ENCODE data around the gene PNISR. TPM values are rescaled to one million over a fixed set of nuclear protein-coding genes. Genes with fewer than 3 reads are reported as not detected.

PNISR gene
- total RNA-seq, 1 donor from 2014 or later, result 60.2 TPM

GRCh38 chr6:99348288-99349170 is 76.6 kb downstream of the PNISR start:
- no peaks in the 10 kb centered on the region for H3K9me3 ChIP-seq
- no peaks in the 10 kb centered on the region for H3K36me3 ChIP-seq
- DNase-seq (ENCODE audit: low spot score in 2 of 2), result no peak
- peak overlapping the region; percentile 75 to 77 for H3K4me3 ChIP-seq
- H3K27ac ChIP-seq, result peak overlapping the region; percentile 9 to 54
- TF ChIP-seq, protein P1, sequence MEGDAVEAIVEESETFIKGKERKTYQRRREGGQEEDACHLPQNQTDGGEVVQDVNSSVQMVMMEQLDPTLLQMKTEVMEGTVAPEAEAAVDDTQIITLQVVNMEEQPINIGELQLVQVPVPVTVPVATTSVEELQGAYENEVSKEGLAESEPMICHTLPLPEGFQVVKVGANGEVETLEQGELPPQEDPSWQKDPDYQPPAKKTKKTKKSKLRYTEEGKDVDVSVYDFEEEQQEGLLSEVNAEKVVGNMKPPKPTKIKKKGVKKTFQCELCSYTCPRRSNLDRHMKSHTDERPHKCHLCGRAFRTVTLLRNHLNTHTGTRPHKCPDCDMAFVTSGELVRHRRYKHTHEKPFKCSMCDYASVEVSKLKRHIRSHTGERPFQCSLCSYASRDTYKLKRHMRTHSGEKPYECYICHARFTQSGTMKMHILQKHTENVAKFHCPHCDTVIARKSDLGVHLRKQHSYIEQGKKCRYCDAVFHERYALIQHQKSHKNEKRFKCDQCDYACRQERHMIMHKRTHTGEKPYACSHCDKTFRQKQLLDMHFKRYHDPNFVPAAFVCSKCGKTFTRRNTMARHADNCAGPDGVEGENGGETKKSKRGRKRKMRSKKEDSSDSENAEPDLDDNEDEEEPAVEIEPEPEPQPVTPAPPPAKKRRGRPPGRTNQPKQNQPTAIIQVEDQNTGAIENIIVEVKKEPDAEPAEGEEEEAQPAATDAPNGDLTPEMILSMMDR (IDR thresholded peaks at IDR 0.05), result no peak
- no peaks in the 10 kb centered on the region for H3K27me3 ChIP-seq
- peaks cover 0 to 4% of the 10 kb centered on the region in 2 donors for H3K4me1 ChIP-seq
- intact Hi-C loops (cut with DNase I), result no loop called here

Other genes starting within 250 kb of the PNISR start
- gene FAXC, start 75.6 kb downstream of the PNISR start, total RNA-seq, result not detected
- gene COQ3, start 31.1 kb downstream of the PNISR start, total RNA-seq, result 1.7 TPM
- gene USP45, start 90.1 kb upstream of the PNISR start, total RNA-seq, result 6.0 TPM
- gene CCNC, start 143.4 kb upstream of the PNISR start, total RNA-seq, result 29.9 TPM
- gene PRDM13, start 181.5 kb upstream of the PNISR start, total RNA-seq, result not detected

Measured in ascending aorta (tissue), 2 donors.